ENCODE results near the gene KIAA1217. TPM values are rescaled to one million over a fixed set of nuclear protein-coding genes. Genes with fewer than 3 reads are reported as not detected.

The KIAA1217 gene
- total RNA-seq, 2 donors from 2014 or later = 92.5 to 188 TPM

- H3K27ac ChIP-seq = no peak overlapping the region
- H3K4me3 ChIP-seq = no peak overlapping the region
- TF ChIP-seq CTCF (IDR thresholded peaks at IDR 0.05) = no peak
- TF ChIP-seq POLR2AphosphoS5 (IDR thresholded peaks at IDR 0.05) = no peak
- H3K27me3 ChIP-seq (replicated peaks; ENCODE audit: insufficient read depth) = no peaks in the 10 kb centered on the region
- H3K9me3 ChIP-seq = no peaks in the 10 kb centered on the region
- H3K4me1 ChIP-seq (replicated peaks) = no peaks in the 10 kb centered on the region
- no peaks in the 10 kb centered on the region for H3K36me3 ChIP-seq
- 91% methylated on average over 13 of the region's 13 CpGs for WGBS
- no peak for DNase-seq (ENCODE audit: low spot score)
- intact Hi-C loops (cut with DNase I) = no loop called here
These were observed 360.4 kb downstream of the KIAA1217 start for GRCh38 chr10:24569330-24569796.

GRCh38 chr10:24569828-24570657 lies 361.1 kb downstream of the KIAA1217 start:
- Histone ChIP-seq H3K36me3 (no peaks in the 10 kb centered on the region), H3K27ac (no peak overlapping the region), H3K4me1 (replicated peaks) (no peaks in the 10 kb centered on the region), H3K4me3 (no peak overlapping the region), H3K27me3 (replicated peaks; ENCODE audit: insufficient read depth) (no peaks in the 10 kb centered on the region), H3K9me3 (no peaks in the 10 kb centered on the region)
- intact Hi-C loops (cut with DNase I) = no loop called here
- TF ChIP-seq CTCF (IDR thresholded peaks at IDR 0.05) = no peak
- no peak for TF ChIP-seq POLR2A (IDR thresholded peaks at IDR 0.05)
- TF ChIP-seq POLR2AphosphoS5 (IDR thresholded peaks at IDR 0.05) = no peak
- no peak for DNase-seq (ENCODE audit: low spot score)
- WGBS = 90% methylated on average over 12 of the region's 12 CpGs

- no peak for DNase-seq (ENCODE audit: low spot score)
- Histone ChIP-seq H3K27ac (no peak overlapping the region), H3K9me3 (no peaks in the 10 kb centered on the region), H3K4me3 (no peak overlapping the region), H3K4me1 (replicated peaks) (no peaks in the 10 kb centered on the region), H3K27me3 (replicated peaks; ENCODE audit: insufficient read depth) (no peaks in the 10 kb centered on the region), H3K36me3 (no peaks in the 10 kb centered on the region)
- WGBS = 95% methylated on average over 9 of the region's 9 CpGs
- intact Hi-C loops (cut with DNase I) = no loop called here
- TF ChIP-seq POLR2AphosphoS5 (IDR thresholded peaks at IDR 0.05) (no peak), CTCF (IDR thresholded peaks at IDR 0.05) (no peak), POLR2A (IDR thresholded peaks at IDR 0.05) (no peak)
These were observed 361.9 kb downstream of the KIAA1217 start for GRCh38 chr10:24570658-24571426.

- intact Hi-C loops (cut with DNase I) = no loop called here
- TF ChIP-seq POLR2A (IDR thresholded peaks at IDR 0.05) (no peak), POLR2AphosphoS5 (IDR thresholded peaks at IDR 0.05) (no peak), CTCF (IDR thresholded peaks at IDR 0.05) (no peak)
- no peak overlapping the region for H3K27ac ChIP-seq
- H3K9me3 ChIP-seq = no peaks in the 10 kb centered on the region
- no peaks in the 10 kb centered on the region for H3K4me1 ChIP-seq (replicated peaks)
- no peak for DNase-seq (ENCODE audit: low spot score)
- H3K36me3 ChIP-seq = no peaks in the 10 kb centered on the region
- H3K27me3 ChIP-seq (replicated peaks; ENCODE audit: insufficient read depth) = no peaks in the 10 kb centered on the region
- no peak overlapping the region for H3K4me3 ChIP-seq
- WGBS = 64% methylated on average over 7 of the region's 7 CpGs
These were observed 363.0 kb downstream of the KIAA1217 start for GRCh38 chr10:24571870-24572450.

All from prostate gland (tissue), 2 donors.